Placental epithelial cell (primary cell): ENCODE data around the gene VPS37C. TPM values are rescaled to one million over a fixed set of nuclear protein-coding genes. Genes with fewer than 3 reads are reported as not detected.

ENCODE experiments used
- total RNA-seq: library from RNA; depleted of rRNA; stranded (reverse); fragments of >200 nt; gene quantifications from 2 replicates; pipeline ENCODE4 v1.2.3, GENCODE V29; 2012

Gene VPS37C
- total RNA-seq, result 13.7 and 21.3 TPM in 2 replicates

GRCh38 chr11:61161190-61162091 is at the start of gene VPS37C:
VPS37C (minus strand) TSS chr11:61161426; CDS start chr11:61138829, 22,597 bp downstream.

GRCh38 chr11:61202950-61203746 is 41.9 kb upstream of the VPS37C start, which contains the start of gene PGA3:
PGA3 (plus strand) TSS chr11:61203515; CDS start chr11:61203565, 50 bp downstream.

Other genes with a start within 250 kb of the VPS37C start
- 43.6 and 59.3 TPM in 2 replicates for gene TMEM109, start 247.3 kb downstream of the VPS37C start, total RNA-seq
- 61.7 and 75.8 TPM in 2 replicates for gene TMEM132A, start 237.0 kb downstream of the VPS37C start, total RNA-seq
- 2.7 and 8.2 TPM in 2 replicates for gene SLC15A3, start 209.2 kb downstream of the VPS37C start, total RNA-seq
- gene CD6, start 189.7 kb downstream of the VPS37C start, total RNA-seq, result 0.65 TPM in 1 of 2 replicates, not detected in the other
- not detected in 2 replicates for gene CD5, start 58.9 kb downstream of the VPS37C start, total RNA-seq
- gene PGA3, start 42.1 kb upstream of the VPS37C start, total RNA-seq, result not detected in 2 replicates
- not detected in 2 replicates for gene PGA4, start 60.9 kb upstream of the VPS37C start, total RNA-seq
- gene PGA5, start 79.7 kb upstream of the VPS37C start, total RNA-seq, result not detected in 2 replicates
- gene VWCE, start 133.9 kb upstream of the VPS37C start, total RNA-seq, result 0.39 and 0.65 TPM in 2 replicates
- 267 and 359 TPM in 2 replicates for gene DDB1, start 171.7 kb upstream of the VPS37C start, total RNA-seq
- 30.9 and 46.7 TPM in 2 replicates for gene TKFC, start 171.8 kb upstream of the VPS37C start, total RNA-seq
- gene CYB561A3, start 200.5 kb upstream of the VPS37C start, total RNA-seq, result 38.9 and 57.0 TPM in 2 replicates
- gene TMEM138, start 200.9 kb upstream of the VPS37C start, total RNA-seq, result 13.0 and 15.4 TPM in 2 replicates
- gene TMEM216, start 231.2 kb upstream of the VPS37C start, total RNA-seq, result 11.0 and 16.9 TPM in 2 replicates